NCI-H1092 treated with DMSO at 0.1 percent for 48 hours (cell line): ENCODE data around the gene ADRA2A.

Experiments
- DNase-seq: peaks from one replicate; lab custom pipeline; 2025; lab: John Stamatoyannopoulos, UW

ADRA2A gene

GRCh38 chr10:111109501-111110242 is 32.8 kb downstream of the ADRA2A start:
- DNase-seq: no peak

GRCh38 chr10:111110771-111111170 is 33.9 kb downstream of the ADRA2A start:
- DNase-seq: no peak

GRCh38 chr10:111112333-111112732 is 35.5 kb downstream of the ADRA2A start:
- DNase-seq: no peak

GRCh38 chr10:111113238-111113960 is 36.6 kb downstream of the ADRA2A start:
- no peak for DNase-seq

GRCh38 chr10:111113961-111114757 is 37.3 kb downstream of the ADRA2A start:
- DNase-seq: no peak

- no peak for DNase-seq
Observed at GRCh38 chr10:111114758-111115500, 38.1 kb downstream of the ADRA2A start.

GRCh38 chr10:111116211-111116610 is 39.4 kb downstream of the ADRA2A start:
- no peak for DNase-seq

GRCh38 chr10:111116762-111117445 is 40.1 kb downstream of the ADRA2A start:
- DNase-seq: no peak

GRCh38 chr10:111117528-111118277 is 40.9 kb downstream of the ADRA2A start:
- DNase-seq: no peak

- no peak for DNase-seq
Observed at GRCh38 chr10:111118758-111119157, 41.9 kb downstream of the ADRA2A start.

GRCh38 chr10:111119637-111120036 is 42.8 kb downstream of the ADRA2A start:
- DNase-seq: no peak

GRCh38 chr10:111122127-111122526 is 45.3 kb downstream of the ADRA2A start:
- no peak for DNase-seq

- DNase-seq: no peak
Observed at GRCh38 chr10:111123883-111124282, 47.1 kb downstream of the ADRA2A start.

GRCh38 chr10:111125102-111125501 is 48.3 kb downstream of the ADRA2A start:
- DNase-seq: no peak

- no peak for DNase-seq
Observed at GRCh38 chr10:111126077-111126476, 49.2 kb downstream of the ADRA2A start.

- no peak for DNase-seq
Observed at GRCh38 chr10:111127081-111127848, 50.4 kb downstream of the ADRA2A start.

- DNase-seq: no peak
Observed at GRCh38 chr10:111128331-111129180, 51.7 kb downstream of the ADRA2A start.

GRCh38 chr10:111129363-111129762 is 52.5 kb downstream of the ADRA2A start:
- DNase-seq: no peak

- DNase-seq: no peak
Observed at GRCh38 chr10:111130471-111130870, 53.6 kb downstream of the ADRA2A start.
